ENCODE measurements around the gene LIME1. TPM values are rescaled to one million over a fixed set of nuclear protein-coding genes. Genes with fewer than 3 reads are reported as not detected.
"Not testable (repeated sequence)": the region's sequence is repeated elsewhere in the genome, so short reads cannot be mapped to it uniquely, and the experiment has no call there.

Gene LIME1
- total RNA-seq, 1 donor from 2014 or later = 8.1 TPM

GRCh38 chr20:63765082-63765873 is 28.8 kb downstream of the LIME1 start:
- DNase-seq (ENCODE audit: low spot score) (no peak), ATAC-seq (no peak)
- intact Hi-C loops (cut with DNase I) = no loop called here

GRCh38 chr20:63765902-63766301 is 29.4 kb downstream of the LIME1 start:
- DNase-seq (ENCODE audit: low spot score) = no peak
- no peak for ATAC-seq
- intact Hi-C loops (cut with DNase I) = no loop called here

GRCh38 chr20:63766695-63767426 is 30.4 kb downstream of the LIME1 start:
- intact Hi-C loops (cut with DNase I) = no loop called here
- no peak for ATAC-seq
- DNase-seq (ENCODE audit: low spot score) = no peak

GRCh38 chr20:63767456-63767855 is 31.0 kb downstream of the LIME1 start:
- ATAC-seq (no peak), DNase-seq (ENCODE audit: low spot score) (no peak)
- intact Hi-C loops (cut with DNase I) = no loop called here

- intact Hi-C loops (cut with DNase I) = no loop called here
- ATAC-seq (no peak), DNase-seq (ENCODE audit: low spot score) (no peak)
Observed at GRCh38 chr20:63767886-63768285, 31.4 kb downstream of the LIME1 start.

- DNase-seq (ENCODE audit: low spot score) = no peak
- no peak for ATAC-seq
- intact Hi-C loops (cut with DNase I) = no loop called here
Observed at GRCh38 chr20:63768591-63769515, 32.4 kb downstream of the LIME1 start.

- DNase-seq (ENCODE audit: low spot score) = no peak
- ATAC-seq = no peak
- intact Hi-C loops (cut with DNase I) = no loop called here
Observed at GRCh38 chr20:63769891-63770474, 33.5 kb downstream of the LIME1 start.

- intact Hi-C loops (cut with DNase I) = no loop called here
- no peak for ATAC-seq
- DNase-seq (ENCODE audit: low spot score) = no peak
Observed at GRCh38 chr20:63771046-63771707, 34.7 kb downstream of the LIME1 start.

GRCh38 chr20:63772781-63773518 is 36.5 kb downstream of the LIME1 start:
- intact Hi-C loops (cut with DNase I) = no loop called here
- peak; percentile 41 for ATAC-seq
- no peak for DNase-seq (ENCODE audit: low spot score)

- ATAC-seq = no peak
- intact Hi-C loops (cut with DNase I) = no loop called here
- DNase-seq (ENCODE audit: low spot score) = no peak
Observed at GRCh38 chr20:63773571-63774241, 37.2 kb downstream of the LIME1 start.

GRCh38 chr20:63774306-63774705 is 37.8 kb downstream of the LIME1 start:
- ATAC-seq (no peak), DNase-seq (ENCODE audit: low spot score) (no peak)
- intact Hi-C loops (cut with DNase I) = no loop called here

- ATAC-seq (peak; percentile 62), DNase-seq (ENCODE audit: low spot score) (no peak)
- intact Hi-C loops (cut with DNase I) = no loop called here
Observed at GRCh38 chr20:63775096-63775978, 38.9 kb downstream of the LIME1 start.

- intact Hi-C loops (cut with DNase I); ATAC-seq; DNase-seq (ENCODE audit: low spot score): not testable (repeated sequence)
Observed at GRCh38 chr20:63776875-63777274, 40.4 kb downstream of the LIME1 start.

GRCh38 chr20:63777614-63778013 is 41.1 kb downstream of the LIME1 start:
- intact Hi-C loops (cut with DNase I) = no loop called here
- ATAC-seq = no peak
- DNase-seq (ENCODE audit: low spot score) = no peak

GRCh38 chr20:63778034-63778752 is 41.7 kb downstream of the LIME1 start:
- intact Hi-C loops (cut with DNase I) = no loop called here
- DNase-seq (ENCODE audit: low spot score) (no peak), ATAC-seq (no peak)

- ATAC-seq = no peak
- intact Hi-C loops (cut with DNase I) = no loop called here
Observed at GRCh38 chr20:63778857-63779256, 42.4 kb downstream of the LIME1 start.

More at GRCh38 chr20:63778857-63779256, 42.4 kb downstream of the LIME1 start:
- DNase-seq (ENCODE audit: low spot score) = no peak
